ENCODE data around the gene RAMP1.

RAMP1 gene

GRCh38 chr2:237859533-237860272 is at the start of gene RAMP1:
Gene RAMP1, plus strand, starts transcription at chr2:237859623. Its CDS starts 53 bp downstream, at chr2:237859676.
- H3K27ac ChIP-seq (ENCODE audit: low read depth, low read length, poor library complexity, severe bottlenecking) = no peak within 1 kb of the TSS
- H4K20me1 ChIP-seq (ENCODE audit: insufficient read depth, low read length) = no peaks in the 10 kb centered on the region
- no peak within 1 kb of the TSS for H2AFZ ChIP-seq (ENCODE audit: low read length)
- no peak within 1 kb of the TSS for H3K9ac ChIP-seq (ENCODE audit: low read length)
- no peaks in the 10 kb centered on the region for H3K4me1 ChIP-seq (ENCODE audit: insufficient read depth, low read length, severe bottlenecking)
- no peak within 1 kb of the TSS for H3K4me2 ChIP-seq (ENCODE audit: low read length)
- no peak within 1 kb of the TSS for H3K4me3 ChIP-seq (ENCODE audit: low read depth, low read length, poor library complexity, severe bottlenecking)
- TF ChIP-seq CTCF (IDR thresholded peaks at IDR 0.05; ENCODE audit: low read length) (no peak), EZH2 (IDR thresholded peaks at IDR 0.05; ENCODE audit: borderline replicate concordance, low read length) (no peak)
- H3K79me2 ChIP-seq (ENCODE audit: insufficient read depth, low read length) = no peaks in the 10 kb centered on the region
- peaks cover 5% of the 10 kb centered on the region; the same call in 1 of the 2 replicates for H3K27me3 ChIP-seq (ENCODE audit: insufficient read depth, low read length)
- no peaks in the 10 kb centered on the region for H3F3A ChIP-seq (ENCODE audit: insufficient read depth, low read length)
- H3K36me3 ChIP-seq (ENCODE audit: insufficient read depth, low read length) = no peaks in the 10 kb centered on the region
- H3K9me2 ChIP-seq (ENCODE audit: low read depth, low read length) = no peaks in the 10 kb centered on the region
- no peaks in the 10 kb centered on the region for H3K9me3 ChIP-seq (ENCODE audit: low read length)

- Histone ChIP-seq H3K4me1 (ENCODE audit: insufficient read depth, low read length, severe bottlenecking) (no peaks in the 10 kb centered on the region), H2AFZ (ENCODE audit: low read length) (no peak overlapping the region), H4K20me1 (ENCODE audit: insufficient read depth, low read length) (no peaks in the 10 kb centered on the region), H3K27ac (ENCODE audit: low read depth, low read length, poor library complexity, severe bottlenecking) (no peak overlapping the region), H3K79me2 (ENCODE audit: insufficient read depth, low read length) (no peaks in the 10 kb centered on the region), H3K9ac (ENCODE audit: low read length) (no peak overlapping the region), H3K4me3 (ENCODE audit: low read depth, low read length, poor library complexity, severe bottlenecking) (no peak overlapping the region), H3F3A (ENCODE audit: insufficient read depth, low read length) (no peaks in the 10 kb centered on the region), H3K9me2 (ENCODE audit: low read depth, low read length) (no peaks in the 10 kb centered on the region), H3K4me2 (ENCODE audit: low read length) (no peak overlapping the region), H3K36me3 (ENCODE audit: insufficient read depth, low read length) (no peaks in the 10 kb centered on the region), H3K9me3 (ENCODE audit: low read length) (no peaks in the 10 kb centered on the region), H3K27me3 (ENCODE audit: insufficient read depth, low read length) (no peaks in the 10 kb centered on the region)
- no peak for TF ChIP-seq CTCF (IDR thresholded peaks at IDR 0.05; ENCODE audit: low read length)
- TF ChIP-seq EZH2 (IDR thresholded peaks at IDR 0.05; ENCODE audit: borderline replicate concordance, low read length) = no peak
Measured at GRCh38 chr2:237815637-237816036, 43.8 kb upstream of the RAMP1 start.

GRCh38 chr2:237816531-237816930 is 42.9 kb upstream of the RAMP1 start:
- H3K9me3 ChIP-seq (ENCODE audit: low read length) = no peaks in the 10 kb centered on the region
- H3K9ac ChIP-seq (ENCODE audit: low read length) = no peak overlapping the region
- no peaks in the 10 kb centered on the region for H3K4me1 ChIP-seq (ENCODE audit: insufficient read depth, low read length, severe bottlenecking)
- H3K79me2 ChIP-seq (ENCODE audit: insufficient read depth, low read length) = no peaks in the 10 kb centered on the region
- no peaks in the 10 kb centered on the region for H3K36me3 ChIP-seq (ENCODE audit: insufficient read depth, low read length)
- no peak for TF ChIP-seq EZH2 (IDR thresholded peaks at IDR 0.05; ENCODE audit: borderline replicate concordance, low read length)
- no peak for TF ChIP-seq CTCF (IDR thresholded peaks at IDR 0.05; ENCODE audit: low read length)
- no peak overlapping the region for H3K4me2 ChIP-seq (ENCODE audit: low read length)
- no peaks in the 10 kb centered on the region for H3K9me2 ChIP-seq (ENCODE audit: low read depth, low read length)
- H2AFZ ChIP-seq (ENCODE audit: low read length) = no peak overlapping the region
- H4K20me1 ChIP-seq (ENCODE audit: insufficient read depth, low read length) = no peaks in the 10 kb centered on the region
- no peaks in the 10 kb centered on the region for H3F3A ChIP-seq (ENCODE audit: insufficient read depth, low read length)
- H3K4me3 ChIP-seq (ENCODE audit: low read depth, low read length, poor library complexity, severe bottlenecking) = no peak overlapping the region
- H3K27me3 ChIP-seq (ENCODE audit: insufficient read depth, low read length) = no peaks in the 10 kb centered on the region
- no peak overlapping the region for H3K27ac ChIP-seq (ENCODE audit: low read depth, low read length, poor library complexity, severe bottlenecking)

Data from OCI-LY1 (cell line).